Measurements from ENCODE around the gene SMURF2.

SMURF2 gene

GRCh38 chr17:64535357-64535756 is 126.8 kb downstream of the SMURF2 start:
- H3K27me3 ChIP-seq (ENCODE audit: insufficient read depth, low read depth, severe bottlenecking): no peaks in the 10 kb centered on the region
- no peak for DNase-seq
- H3K36me3 ChIP-seq: peaks cover 96% of the 10 kb centered on the region
- H3K4me3 ChIP-seq (ENCODE audit: low read depth, low read length): no peak overlapping the region
- H3K27ac ChIP-seq: no peak overlapping the region
- H3K9me3 ChIP-seq (ENCODE audit: severe bottlenecking): no peaks in the 10 kb centered on the region
- TF ChIP-seq CTCF (IDR thresholded peaks at IDR 0.05; ENCODE audit: low read depth, low read length): no peak

- peak; percentile 51 for TF ChIP-seq CTCF (IDR thresholded peaks at IDR 0.05; ENCODE audit: low read depth, low read length)
- no peaks in the 10 kb centered on the region for H3K27me3 ChIP-seq (ENCODE audit: insufficient read depth, low read depth, severe bottlenecking)
- no peak overlapping the region for H3K4me3 ChIP-seq (ENCODE audit: low read depth, low read length)
- peak; percentile 23 for DNase-seq
- no peak overlapping the region for H3K27ac ChIP-seq
- H3K9me3 ChIP-seq (ENCODE audit: severe bottlenecking): no peaks in the 10 kb centered on the region
- peaks cover 100% of the 10 kb centered on the region for H3K36me3 ChIP-seq
These were observed 127.9 kb downstream of the SMURF2 start for GRCh38 chr17:64534187-64534586.

- Histone ChIP-seq H3K9me3 (ENCODE audit: severe bottlenecking) (no peaks in the 10 kb centered on the region), H3K36me3 (peaks cover 100% of the 10 kb centered on the region), H3K27me3 (ENCODE audit: insufficient read depth, low read depth, severe bottlenecking) (no peaks in the 10 kb centered on the region), H3K27ac (no peak overlapping the region), H3K4me3 (ENCODE audit: low read depth, low read length) (no peak overlapping the region)
- DNase-seq: no peak
- TF ChIP-seq CTCF (IDR thresholded peaks at IDR 0.05; ENCODE audit: low read depth, low read length): no peak
These were observed 128.3 kb downstream of the SMURF2 start for GRCh38 chr17:64533784-64534183.

GRCh38 chr17:64532409-64532808 is 129.7 kb downstream of the SMURF2 start:
- Histone ChIP-seq H3K9me3 (ENCODE audit: severe bottlenecking) (no peaks in the 10 kb centered on the region), H3K27ac (no peak overlapping the region), H3K36me3 (peaks cover 97% of the 10 kb centered on the region), H3K4me3 (ENCODE audit: low read depth, low read length) (no peak overlapping the region), H3K27me3 (ENCODE audit: insufficient read depth, low read depth, severe bottlenecking) (no peaks in the 10 kb centered on the region)
- TF ChIP-seq CTCF (IDR thresholded peaks at IDR 0.05; ENCODE audit: low read depth, low read length): no peak
- no peak for DNase-seq

GRCh38 chr17:64531955-64532371 is 130.1 kb downstream of the SMURF2 start:
- peaks cover 97% of the 10 kb centered on the region for H3K36me3 ChIP-seq
- DNase-seq: no peak
- no peaks in the 10 kb centered on the region for H3K9me3 ChIP-seq (ENCODE audit: severe bottlenecking)
- H3K4me3 ChIP-seq (ENCODE audit: low read depth, low read length): no peak overlapping the region
- TF ChIP-seq CTCF (IDR thresholded peaks at IDR 0.05; ENCODE audit: low read depth, low read length): no peak
- H3K27ac ChIP-seq: no peak overlapping the region
- no peaks in the 10 kb centered on the region for H3K27me3 ChIP-seq (ENCODE audit: insufficient read depth, low read depth, severe bottlenecking)

- Histone ChIP-seq H3K9me3 (ENCODE audit: severe bottlenecking) (no peaks in the 10 kb centered on the region), H3K27me3 (ENCODE audit: insufficient read depth, low read depth, severe bottlenecking) (no peaks in the 10 kb centered on the region), H3K36me3 (peaks cover 97% of the 10 kb centered on the region), H3K27ac (no peak overlapping the region), H3K4me3 (ENCODE audit: low read depth, low read length) (no peak overlapping the region)
- DNase-seq: no peak
- no peak for TF ChIP-seq CTCF (IDR thresholded peaks at IDR 0.05; ENCODE audit: low read depth, low read length)
These were observed 132.9 kb downstream of the SMURF2 start for GRCh38 chr17:64529221-64529620.

Data from WERI-Rb-1 (cell line).